ENCODE results near the gene MAP3K14.
"Not testable (repeated sequence)": the region's sequence is repeated elsewhere in the genome, so short reads cannot be mapped to it uniquely, and the experiment has no call there.

MAP3K14 gene

GRCh38 chr17:45316434-45317110, at the start of gene MAP3K14:
Gene MAP3K14 (minus strand): TSS chr17:45317020. CDS start chr17:45290745, 26,275 bp downstream.
- no peak for DNase-seq

GRCh38 chr17:45366049-45366448, 49.2 kb upstream of the MAP3K14 start:
- no peak for DNase-seq

DNA sequence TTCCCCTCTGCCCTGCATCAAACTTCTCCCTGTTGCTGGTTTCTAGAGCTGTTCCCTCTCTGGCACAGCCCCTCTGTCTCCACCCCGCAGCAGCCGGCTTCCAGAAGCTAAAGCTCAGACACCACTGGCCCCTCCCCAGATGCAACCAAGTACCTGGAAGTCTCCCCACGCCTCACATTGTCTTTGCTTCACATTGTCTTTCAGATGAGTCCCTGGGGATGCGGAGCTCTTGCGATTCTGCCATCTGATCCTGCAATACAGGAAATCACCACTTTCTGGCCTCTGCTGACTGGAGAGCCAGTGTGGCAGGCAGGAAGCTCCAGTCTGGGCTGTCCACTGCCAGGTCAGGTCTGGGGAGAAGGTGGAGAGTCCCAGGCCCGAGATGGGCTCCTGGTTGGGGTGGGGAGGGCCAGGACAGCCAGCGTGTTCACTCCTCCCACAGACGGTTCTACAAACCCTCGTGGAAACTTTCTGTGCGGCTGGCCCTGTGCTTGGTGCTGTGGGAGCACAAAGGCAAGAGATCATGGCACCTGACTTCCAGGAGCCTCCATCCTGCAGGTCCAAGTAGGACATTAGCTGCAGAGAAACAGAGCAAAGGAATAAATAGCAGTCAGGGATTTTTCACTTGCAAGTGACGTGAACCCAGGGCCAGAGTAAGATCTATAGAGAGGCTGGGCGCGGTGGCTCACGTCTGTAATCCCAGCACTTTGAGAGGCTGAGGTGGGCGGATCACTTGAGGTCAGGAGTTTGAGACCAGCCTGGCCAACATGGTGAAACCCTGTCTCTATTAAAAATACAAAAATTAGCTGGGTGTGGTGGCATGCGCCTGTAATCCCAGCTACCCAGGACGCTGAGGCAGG, 47.9 kb upstream of the MAP3K14 start:
- no peak for DNase-seq

- DNase-seq = no peak
These were observed 46.7 kb upstream of the MAP3K14 start for GRCh38 chr17:45363498-45363897.

GRCh38 chr17:45361976-45362375, 45.2 kb upstream of the MAP3K14 start:
- no peak for DNase-seq

- no peak for DNase-seq
These were observed 44.6 kb upstream of the MAP3K14 start for GRCh38 chr17:45361451-45361850.

- DNase-seq = no peak
These were observed 40.7 kb upstream of the MAP3K14 start for GRCh38 chr17:45357364-45357997.

DNA sequence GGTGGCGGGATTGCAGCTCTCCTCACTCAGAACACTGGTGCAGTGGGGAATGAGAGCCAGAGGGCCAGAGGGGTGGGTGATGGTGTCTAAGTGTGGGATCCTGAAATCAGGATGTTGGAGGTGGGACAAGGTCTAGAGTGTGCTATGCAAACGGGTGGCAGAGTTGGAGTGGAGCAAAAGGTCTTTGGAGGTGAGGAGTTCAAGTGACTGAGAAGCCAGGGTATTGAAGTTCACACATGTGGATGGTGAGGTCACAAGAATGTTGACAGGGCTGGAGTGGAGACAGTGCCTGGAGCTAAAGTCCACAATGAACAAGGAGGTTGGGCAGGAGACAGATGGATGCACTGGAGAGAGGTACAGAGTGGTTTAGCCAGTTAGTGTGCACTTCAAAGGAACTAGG, 38.3 kb upstream of the MAP3K14 start:
- DNase-seq = no peak

- no peak for DNase-seq
These were observed 36.2 kb upstream of the MAP3K14 start for GRCh38 chr17:45353043-45353442.

DNA sequence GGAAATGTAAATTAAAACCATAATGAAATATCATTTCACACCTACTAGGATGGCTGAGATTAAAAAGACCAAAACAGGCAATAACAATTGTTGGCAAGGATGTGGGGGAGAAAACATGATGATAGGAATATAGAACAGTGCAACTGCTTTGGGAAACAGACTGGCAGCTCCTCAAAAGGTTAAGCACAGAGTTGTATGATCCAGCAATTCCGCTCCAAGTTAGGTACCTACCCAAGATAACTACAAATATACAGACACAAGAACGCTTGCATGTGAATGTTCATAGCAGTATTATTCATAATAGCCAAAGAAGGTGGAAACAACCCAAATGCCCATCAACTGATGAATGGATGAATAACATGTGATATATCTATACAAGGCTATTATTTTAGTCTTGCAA, 35.0 kb upstream of the MAP3K14 start:
- no peak for DNase-seq

DNA sequence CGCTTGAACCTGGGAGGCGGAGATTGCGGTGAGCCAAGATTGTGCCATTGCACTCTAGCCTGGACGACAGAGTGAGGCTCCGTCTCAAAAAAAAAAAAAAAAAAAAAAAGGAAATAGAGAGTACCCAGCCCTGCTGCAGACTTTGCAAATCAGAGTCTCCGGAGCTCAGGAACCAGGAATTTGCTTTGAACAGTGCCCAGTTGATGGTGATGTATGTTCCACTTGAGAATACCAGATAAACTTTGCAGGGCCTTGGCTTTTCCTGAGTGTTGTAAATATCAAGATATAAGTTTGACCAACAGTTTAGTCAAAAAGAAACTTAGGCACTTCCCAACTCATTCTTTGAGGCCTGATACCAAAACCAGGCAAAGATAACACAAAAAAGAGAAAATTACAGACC, 30.6 kb upstream of the MAP3K14 start:
- no peak for DNase-seq

DNA sequence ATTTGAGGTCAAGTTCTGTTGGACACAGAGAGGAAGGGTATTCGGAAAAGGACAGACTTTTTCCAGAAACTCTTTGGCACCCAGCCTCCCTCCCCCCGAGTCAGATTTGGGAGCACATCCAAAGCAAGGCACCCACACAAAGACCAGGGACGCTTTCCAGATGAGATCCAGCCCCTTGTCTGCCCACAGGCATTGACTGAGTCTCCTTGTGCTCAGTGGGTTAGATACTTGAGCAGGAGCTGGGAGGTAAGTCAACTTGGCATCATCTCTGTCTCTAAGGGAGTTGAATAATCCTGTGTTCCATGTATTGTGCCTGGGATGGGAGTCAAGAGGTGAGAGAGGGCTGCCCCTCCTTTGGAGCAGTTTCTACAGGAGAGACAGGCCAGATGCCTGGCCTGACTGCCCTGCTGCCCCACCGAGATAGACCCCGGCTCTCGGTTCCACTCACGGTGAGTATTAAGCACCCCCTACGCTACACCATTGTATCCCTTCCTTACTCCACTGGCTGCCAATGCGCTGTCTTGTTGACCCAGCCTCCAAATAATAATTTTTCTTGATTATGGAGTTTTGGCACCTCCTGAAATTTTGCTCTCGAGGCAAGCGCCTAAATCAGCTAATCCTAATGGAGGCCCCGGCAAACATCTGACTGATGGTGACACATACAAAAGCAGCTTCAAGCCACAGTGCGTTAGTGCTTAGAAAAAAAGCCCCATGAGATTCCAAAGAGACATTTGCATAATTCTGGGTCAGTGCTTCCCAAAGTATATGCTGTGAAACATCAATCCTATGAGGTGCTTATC, 29.6 kb upstream of the MAP3K14 start:
- DNase-seq = no peak

DNA sequence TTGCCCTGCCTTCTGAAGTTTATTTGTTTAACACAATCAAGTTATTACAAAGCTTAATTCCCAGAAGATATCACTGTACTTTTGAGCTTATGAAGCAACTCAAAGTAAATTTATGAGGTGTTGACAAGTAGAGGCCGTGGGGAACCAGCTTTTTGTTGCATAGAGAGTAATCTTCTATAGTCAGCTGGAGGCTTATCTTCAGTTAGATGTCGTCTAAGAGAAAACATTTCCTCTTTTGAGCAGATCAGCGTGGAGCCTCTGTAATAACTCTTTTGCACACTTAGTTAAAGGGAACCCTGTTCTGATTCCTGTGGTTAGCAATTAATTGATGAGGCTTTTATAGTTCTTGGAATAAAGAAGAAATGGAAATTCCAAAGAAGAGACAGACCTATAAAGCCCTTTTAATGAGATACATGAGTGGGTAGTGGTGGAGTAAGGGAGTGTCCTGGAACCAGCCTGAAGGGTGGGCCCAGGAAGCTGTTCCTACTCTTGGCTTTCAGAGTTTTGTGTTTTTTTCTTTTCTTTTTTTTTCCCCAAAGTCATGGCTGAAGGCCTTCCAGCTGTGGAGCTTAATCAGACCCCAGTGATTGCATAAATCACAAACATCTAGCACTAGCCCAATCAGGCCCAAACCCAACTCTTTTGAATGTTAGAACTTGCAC, 28.9 kb upstream of the MAP3K14 start:
- DNase-seq = no peak

- DNase-seq = no peak
These were observed 28.4 kb upstream of the MAP3K14 start for GRCh38 chr17:45345246-45345553.

GRCh38 chr17:45343967-45344664, 27.3 kb upstream of the MAP3K14 start:
- not testable (repeated sequence) for DNase-seq

DNA sequence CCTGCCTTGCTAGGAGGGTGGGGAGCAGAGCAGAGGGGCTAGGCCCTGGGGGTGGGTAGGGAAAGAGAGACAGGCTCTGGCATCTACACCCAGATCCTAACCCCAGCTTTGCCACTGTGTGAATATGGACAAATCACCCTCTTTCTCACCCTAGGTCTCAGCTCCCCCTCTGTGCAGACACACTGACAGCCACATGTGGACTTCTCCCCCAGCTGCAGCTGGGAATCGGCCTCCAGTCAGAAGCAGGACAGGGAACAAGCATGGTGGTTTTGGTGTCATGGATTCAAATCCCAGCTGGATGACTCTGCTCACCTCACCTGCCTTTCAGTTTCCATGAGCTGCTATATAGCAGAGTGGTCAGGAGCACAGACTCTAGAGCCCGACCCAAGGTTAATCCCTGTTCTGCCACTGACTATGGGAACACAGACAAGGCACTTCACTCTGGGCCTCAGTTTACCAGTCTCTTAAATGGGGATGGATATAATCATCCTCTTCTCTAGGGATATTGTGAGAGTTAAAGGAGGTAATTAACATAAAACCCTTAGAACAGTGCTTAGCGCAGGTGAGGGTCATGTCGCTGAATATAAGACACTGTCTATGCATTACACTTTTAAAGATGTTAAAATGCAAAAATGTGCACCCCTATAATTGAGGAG, 26.2 kb upstream of the MAP3K14 start:
- no peak for DNase-seq

GRCh38 chr17:45342306-45342705, 25.5 kb upstream of the MAP3K14 start:
- DNase-seq = no peak

- no peak for DNase-seq
These were observed 24.8 kb upstream of the MAP3K14 start for GRCh38 chr17:45341533-45342158.

GRCh38 chr17:45339646-45340605, 23.1 kb upstream of the MAP3K14 start:
- DNase-seq = no peak
